Loucy (cell line): ENCODE data around the gene NEK5.

ENCODE experiments used
- EZH2phosphoT487 ChIP-seq: fragments of 200-600 bp; IDR thresholded peaks from 2 replicates; pipeline ENCODE4 v1.6.1; 2018; ENCODE audit warnings: antibody characterized with exemption, mild to moderate bottlenecking, moderate library complexity, borderline replicate concordance
- TF ChIP-seq, protein P1 (sequence below): fragments of 200-600 bp; sonication (generic); conservative IDR thresholded peaks from 2 replicates; pipeline ENCODE4 v1.5.1; 2014; ENCODE audit warnings: mild to moderate bottlenecking, antibody characterized with exemption, low read length

DNA sequence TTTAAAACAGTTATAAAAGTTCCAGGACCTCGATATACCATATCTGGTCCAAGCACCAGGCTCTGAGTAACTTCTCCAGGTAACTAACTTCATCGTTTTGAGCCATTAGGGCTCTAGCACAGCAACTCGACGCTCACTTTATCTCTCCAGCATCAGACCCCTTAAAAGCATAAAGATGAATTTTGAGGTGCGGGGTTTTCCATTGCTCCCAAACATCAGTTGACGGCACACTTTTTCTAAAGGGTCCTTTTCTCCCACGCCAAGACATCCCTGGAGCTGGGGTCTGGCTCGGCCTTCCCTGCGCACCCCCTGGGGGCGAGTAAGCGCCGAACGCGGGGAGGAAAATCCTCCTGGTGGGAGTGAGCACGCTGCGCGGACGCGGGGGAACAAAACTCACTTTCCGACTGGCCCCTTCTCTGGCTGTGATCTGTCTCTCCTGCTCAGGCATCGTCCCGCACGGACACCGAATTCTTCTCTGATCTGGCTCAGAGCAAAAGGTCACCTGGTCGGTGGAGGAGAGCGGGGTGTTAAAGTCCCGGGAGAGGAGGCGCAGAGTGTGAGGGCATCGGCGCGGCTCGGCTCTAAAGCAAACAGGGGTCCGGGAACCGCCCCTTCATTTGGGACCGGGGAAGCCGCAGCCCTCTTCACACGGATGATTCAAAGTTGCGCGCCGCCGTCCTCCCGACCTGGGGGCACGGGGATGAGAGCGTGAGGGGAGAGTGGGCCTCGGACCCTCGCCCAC lies 117.8 kb downstream of the NEK5 start, which contains the start of gene ATP7B:
- TF ChIP-seq, protein P1, sequence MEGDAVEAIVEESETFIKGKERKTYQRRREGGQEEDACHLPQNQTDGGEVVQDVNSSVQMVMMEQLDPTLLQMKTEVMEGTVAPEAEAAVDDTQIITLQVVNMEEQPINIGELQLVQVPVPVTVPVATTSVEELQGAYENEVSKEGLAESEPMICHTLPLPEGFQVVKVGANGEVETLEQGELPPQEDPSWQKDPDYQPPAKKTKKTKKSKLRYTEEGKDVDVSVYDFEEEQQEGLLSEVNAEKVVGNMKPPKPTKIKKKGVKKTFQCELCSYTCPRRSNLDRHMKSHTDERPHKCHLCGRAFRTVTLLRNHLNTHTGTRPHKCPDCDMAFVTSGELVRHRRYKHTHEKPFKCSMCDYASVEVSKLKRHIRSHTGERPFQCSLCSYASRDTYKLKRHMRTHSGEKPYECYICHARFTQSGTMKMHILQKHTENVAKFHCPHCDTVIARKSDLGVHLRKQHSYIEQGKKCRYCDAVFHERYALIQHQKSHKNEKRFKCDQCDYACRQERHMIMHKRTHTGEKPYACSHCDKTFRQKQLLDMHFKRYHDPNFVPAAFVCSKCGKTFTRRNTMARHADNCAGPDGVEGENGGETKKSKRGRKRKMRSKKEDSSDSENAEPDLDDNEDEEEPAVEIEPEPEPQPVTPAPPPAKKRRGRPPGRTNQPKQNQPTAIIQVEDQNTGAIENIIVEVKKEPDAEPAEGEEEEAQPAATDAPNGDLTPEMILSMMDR = no peak
- no peak for TF ChIP-seq EZH2phosphoT487
